ENCODE measurements around the gene FUOM.
A peak's percentile ranks its signal among the peaks of the same experiment; 100 is the strongest.

FUOM gene

DNA sequence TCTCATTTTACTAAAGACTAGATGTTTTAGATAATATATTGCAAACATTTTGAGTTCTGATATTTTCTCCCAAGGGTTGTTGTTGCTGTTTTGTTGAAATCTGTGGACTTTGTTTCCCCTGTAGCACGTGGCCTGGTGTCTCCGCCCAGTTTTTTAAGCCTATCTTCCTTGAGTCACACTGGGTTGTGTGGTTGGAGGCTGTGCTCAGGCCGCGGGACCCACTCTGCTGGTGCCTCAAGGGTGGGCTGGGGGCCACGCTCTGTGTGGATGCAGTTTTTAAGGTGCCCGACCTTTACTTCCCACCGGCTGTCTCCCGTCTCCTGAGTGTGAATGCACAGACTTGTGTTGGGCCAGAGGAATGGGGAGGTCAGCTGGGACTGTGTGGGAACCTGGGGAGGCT lies 14.9 kb downstream of the FUOM start:
- Histone ChIP-seq H3K9ac (ENCODE audit: low read depth, low read length) (no peak overlapping the region), H3K4me1 (ENCODE audit: control insufficient read depth, insufficient read depth, low read length) (no peaks in the 10 kb centered on the region), H3K9me3 (ENCODE audit: control insufficient read depth, insufficient read depth, low read length) (no peaks in the 10 kb centered on the region), H3K36me3 (ENCODE audit: control insufficient read depth, insufficient read depth, low read length) (no peaks in the 10 kb centered on the region), H3K4me3 (ENCODE audit: low read depth, low read length) (no peak overlapping the region), H3K27me3 (ENCODE audit: control insufficient read depth, insufficient read depth, low read length) (peaks cover 19% of the 10 kb centered on the region)

DNA sequence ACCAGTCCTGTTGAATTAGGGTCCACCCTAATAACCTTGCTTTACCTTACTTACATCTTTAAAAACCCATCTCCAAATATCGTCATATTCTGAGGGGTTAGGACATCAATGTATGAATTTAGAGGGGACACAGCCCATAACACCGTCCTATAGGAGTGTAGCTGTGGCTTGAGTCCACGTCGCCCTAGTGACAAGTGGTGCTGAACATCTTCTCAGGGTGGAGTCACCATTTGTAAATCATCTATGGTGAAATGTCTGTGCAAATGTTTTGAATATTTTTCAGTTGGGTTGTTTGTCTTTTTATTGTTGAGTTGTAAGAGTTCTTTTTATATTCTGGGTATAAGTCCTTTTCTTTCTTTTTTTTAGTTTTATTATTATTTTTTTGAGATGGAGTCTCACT lies 15.8 kb downstream of the FUOM start:
- Histone ChIP-seq H3K9me3 (ENCODE audit: control insufficient read depth, insufficient read depth, low read length) (no peaks in the 10 kb centered on the region), H3K4me1 (ENCODE audit: control insufficient read depth, insufficient read depth, low read length) (no peaks in the 10 kb centered on the region), H3K4me3 (ENCODE audit: low read depth, low read length) (no peak overlapping the region), H3K9ac (ENCODE audit: low read depth, low read length) (no peak overlapping the region), H3K36me3 (ENCODE audit: control insufficient read depth, insufficient read depth, low read length) (no peaks in the 10 kb centered on the region), H3K27me3 (ENCODE audit: control insufficient read depth, insufficient read depth, low read length) (peaks cover 28% of the 10 kb centered on the region)

DNA sequence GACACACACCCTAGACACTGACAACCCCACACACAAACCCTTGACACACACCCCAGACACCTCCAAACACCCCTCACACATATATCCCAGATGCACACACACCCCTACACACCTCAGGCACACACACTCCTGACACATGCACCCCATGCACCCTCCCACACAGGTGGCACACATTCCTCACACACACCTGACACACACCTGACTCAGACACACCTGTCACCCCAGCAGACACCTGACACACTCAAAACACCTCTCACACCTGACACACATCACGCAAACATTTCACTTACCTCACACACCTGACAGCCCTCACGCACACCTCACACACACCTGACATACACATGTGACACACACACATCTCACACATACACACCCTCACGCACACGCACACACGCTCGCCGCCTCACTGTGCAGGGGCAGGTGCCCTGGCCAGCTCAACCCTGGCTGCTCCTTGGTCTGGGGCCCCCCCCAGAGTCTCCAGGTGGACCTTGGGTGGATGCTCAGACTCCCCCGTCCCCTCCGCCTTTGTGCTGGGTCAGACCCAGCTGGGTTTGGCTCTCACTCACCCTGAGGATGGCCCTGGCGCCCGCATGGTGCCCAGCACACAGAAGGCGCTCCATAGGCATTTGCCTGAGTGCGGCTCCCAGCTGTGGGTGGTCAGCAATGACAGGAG lies 18.0 kb downstream of the FUOM start:
- Histone ChIP-seq H3K4me1 (ENCODE audit: control insufficient read depth, insufficient read depth, low read length) (no peaks in the 10 kb centered on the region), H3K36me3 (ENCODE audit: control insufficient read depth, insufficient read depth, low read length) (no peaks in the 10 kb centered on the region), H3K4me3 (ENCODE audit: low read depth, low read length) (no peak overlapping the region), H3K9me3 (ENCODE audit: control insufficient read depth, insufficient read depth, low read length) (no peaks in the 10 kb centered on the region), H3K9ac (ENCODE audit: low read depth, low read length) (no peak overlapping the region), H3K27me3 (ENCODE audit: control insufficient read depth, insufficient read depth, low read length) (peaks cover 47% of the 10 kb centered on the region)

DNA sequence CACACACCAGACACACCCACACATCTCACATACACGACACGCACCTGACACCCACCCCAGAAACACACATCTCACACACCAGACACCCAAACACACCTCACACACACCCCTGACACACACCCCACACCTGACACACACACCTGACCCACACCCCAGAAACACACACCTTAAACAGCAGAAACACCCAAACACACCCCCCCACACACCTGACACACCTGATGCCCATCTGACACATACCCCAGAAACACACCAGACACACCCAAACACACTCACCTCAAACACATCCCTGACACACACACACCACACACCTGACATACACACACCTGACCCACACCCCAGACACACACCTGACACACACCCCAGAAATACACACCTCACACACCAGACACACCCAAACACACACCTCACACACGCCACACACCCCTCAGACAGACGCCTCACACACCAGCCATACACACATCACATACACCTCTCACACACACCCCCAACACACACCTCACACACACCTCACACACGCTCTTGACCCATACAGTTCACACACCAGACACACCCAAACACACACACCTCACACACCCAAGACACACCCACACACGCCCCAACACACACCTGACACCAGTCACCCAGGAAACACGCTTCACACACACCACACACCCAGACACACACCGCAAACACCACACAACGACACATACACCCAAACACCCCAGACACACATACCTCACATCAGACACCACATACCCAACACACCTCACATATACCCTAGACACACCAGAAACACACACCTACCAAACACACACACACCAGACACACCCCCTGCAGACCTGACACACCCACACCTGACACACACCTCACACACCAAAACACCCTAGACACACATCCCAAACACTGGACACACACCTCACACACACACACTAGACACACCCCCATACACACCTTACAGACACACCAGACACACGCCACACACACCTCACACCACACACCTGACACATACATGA lies 19.4 kb downstream of the FUOM start:
- Histone ChIP-seq H3K27me3 (ENCODE audit: control insufficient read depth, insufficient read depth, low read length) (peaks cover 60% of the 10 kb centered on the region), H3K4me1 (ENCODE audit: control insufficient read depth, insufficient read depth, low read length) (no peaks in the 10 kb centered on the region), H3K36me3 (ENCODE audit: control insufficient read depth, insufficient read depth, low read length) (no peaks in the 10 kb centered on the region), H3K9ac (ENCODE audit: low read depth, low read length) (no peak overlapping the region), H3K9me3 (ENCODE audit: control insufficient read depth, insufficient read depth, low read length) (no peaks in the 10 kb centered on the region), H3K4me3 (ENCODE audit: low read depth, low read length) (no peak overlapping the region)

DNA sequence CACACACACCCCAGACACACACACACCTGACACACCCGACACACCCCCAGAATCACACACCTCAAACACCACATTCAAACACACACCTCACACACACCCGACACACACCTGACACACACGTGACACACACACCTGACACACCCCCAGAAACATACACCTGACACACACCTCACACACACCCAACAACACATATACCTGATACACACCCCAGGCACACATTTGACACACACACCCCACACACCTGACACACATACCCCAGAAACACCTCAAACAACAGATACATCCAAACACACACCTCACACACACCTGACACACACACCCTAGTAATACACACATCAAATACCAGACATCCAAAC lies 20.5 kb downstream of the FUOM start:
- Histone ChIP-seq H3K4me1 (ENCODE audit: control insufficient read depth, insufficient read depth, low read length) (no peaks in the 10 kb centered on the region), H3K4me3 (ENCODE audit: low read depth, low read length) (no peak overlapping the region), H3K27me3 (ENCODE audit: control insufficient read depth, insufficient read depth, low read length) (peaks cover 68% of the 10 kb centered on the region), H3K9ac (ENCODE audit: low read depth, low read length) (no peak overlapping the region), H3K36me3 (ENCODE audit: control insufficient read depth, insufficient read depth, low read length) (no peaks in the 10 kb centered on the region), H3K9me3 (ENCODE audit: control insufficient read depth, insufficient read depth, low read length) (no peaks in the 10 kb centered on the region)

DNA sequence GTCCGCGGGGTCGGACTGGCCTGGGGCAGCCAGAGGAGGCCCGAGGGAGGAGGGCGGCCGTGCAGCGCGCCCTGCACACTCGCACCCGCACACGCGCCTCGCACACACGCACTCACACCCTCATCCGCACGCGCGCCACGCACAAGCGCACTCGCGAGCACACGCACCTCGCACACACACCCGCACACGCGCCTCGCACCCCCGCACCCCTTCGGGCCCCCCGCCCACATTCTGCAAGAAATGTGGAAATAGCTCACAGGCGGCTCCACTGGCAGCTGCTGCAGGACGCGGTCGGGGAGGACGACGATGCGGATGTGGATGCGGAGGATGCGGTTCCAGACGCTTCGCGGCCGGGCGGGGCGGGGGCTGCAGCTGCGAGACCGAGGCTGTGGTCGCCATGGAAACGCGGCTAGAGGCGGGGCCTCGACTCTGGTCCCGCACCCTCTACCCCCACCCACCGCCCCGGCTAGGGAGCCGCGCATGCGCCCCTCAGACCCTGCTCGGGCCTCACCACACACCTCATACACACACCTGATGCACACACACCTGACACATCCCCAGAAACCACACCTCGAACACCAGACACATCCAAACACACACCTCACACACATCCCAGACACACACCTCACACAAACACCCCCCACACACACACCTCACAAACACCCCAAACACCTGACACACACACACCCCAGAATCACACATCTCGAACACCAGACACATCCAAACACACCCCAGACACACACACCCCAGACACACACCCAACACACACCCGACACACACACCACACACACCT lies 21.0 kb downstream of the FUOM start, which contains the start of gene CALY:
TSS of gene CALY (minus strand) at position 320 of the 793 bp plus-strand sequence. CDS start 7,907 bp downstream, outside the sequence.
- Histone ChIP-seq H3K36me3 (ENCODE audit: control insufficient read depth, insufficient read depth, low read length) (no peaks in the 10 kb centered on the region), H3K27me3 (ENCODE audit: control insufficient read depth, insufficient read depth, low read length) (peaks cover 74% of the 10 kb centered on the region), H3K9ac (ENCODE audit: low read depth, low read length) (no peak within 1 kb of the TSS), H3K4me1 (ENCODE audit: control insufficient read depth, insufficient read depth, low read length) (no peaks in the 10 kb centered on the region), H3K4me3 (ENCODE audit: low read depth, low read length) (peak within 1 kb of the TSS; percentile 18), H3K9me3 (ENCODE audit: control insufficient read depth, insufficient read depth, low read length) (no peaks in the 10 kb centered on the region)

DNA sequence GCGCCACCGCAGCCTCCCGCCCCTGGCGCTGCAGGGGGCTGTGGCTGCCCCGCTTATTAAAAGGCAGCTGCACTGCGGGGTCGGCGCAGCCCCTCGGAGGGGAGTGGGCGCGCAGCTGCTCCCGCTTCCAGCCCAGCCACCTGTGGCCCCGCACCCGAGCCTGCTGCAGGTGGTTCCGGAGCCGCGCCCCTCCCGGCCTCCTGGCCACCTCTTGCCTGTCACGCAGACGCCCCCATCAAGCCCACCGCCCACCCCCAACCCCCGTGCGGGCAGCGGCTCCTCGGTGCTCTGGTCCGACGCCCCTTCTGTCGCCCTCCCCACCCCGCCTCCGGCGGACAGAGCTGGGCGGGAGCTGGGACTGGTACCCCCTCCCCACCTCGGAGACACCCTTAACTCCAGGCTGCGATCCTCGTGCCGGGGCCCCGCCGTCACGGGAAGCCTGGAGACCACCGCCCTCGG lies 21.7 kb downstream of the FUOM start:
- Histone ChIP-seq H3K4me1 (ENCODE audit: control insufficient read depth, insufficient read depth, low read length) (no peaks in the 10 kb centered on the region), H3K36me3 (ENCODE audit: control insufficient read depth, insufficient read depth, low read length) (no peaks in the 10 kb centered on the region), H3K9me3 (ENCODE audit: control insufficient read depth, insufficient read depth, low read length) (no peaks in the 10 kb centered on the region), H3K27me3 (ENCODE audit: control insufficient read depth, insufficient read depth, low read length) (peaks cover 78% of the 10 kb centered on the region), H3K4me3 (ENCODE audit: low read depth, low read length) (peak overlapping the region; percentile 18), H3K9ac (ENCODE audit: low read depth, low read length) (no peak overlapping the region)

DNA sequence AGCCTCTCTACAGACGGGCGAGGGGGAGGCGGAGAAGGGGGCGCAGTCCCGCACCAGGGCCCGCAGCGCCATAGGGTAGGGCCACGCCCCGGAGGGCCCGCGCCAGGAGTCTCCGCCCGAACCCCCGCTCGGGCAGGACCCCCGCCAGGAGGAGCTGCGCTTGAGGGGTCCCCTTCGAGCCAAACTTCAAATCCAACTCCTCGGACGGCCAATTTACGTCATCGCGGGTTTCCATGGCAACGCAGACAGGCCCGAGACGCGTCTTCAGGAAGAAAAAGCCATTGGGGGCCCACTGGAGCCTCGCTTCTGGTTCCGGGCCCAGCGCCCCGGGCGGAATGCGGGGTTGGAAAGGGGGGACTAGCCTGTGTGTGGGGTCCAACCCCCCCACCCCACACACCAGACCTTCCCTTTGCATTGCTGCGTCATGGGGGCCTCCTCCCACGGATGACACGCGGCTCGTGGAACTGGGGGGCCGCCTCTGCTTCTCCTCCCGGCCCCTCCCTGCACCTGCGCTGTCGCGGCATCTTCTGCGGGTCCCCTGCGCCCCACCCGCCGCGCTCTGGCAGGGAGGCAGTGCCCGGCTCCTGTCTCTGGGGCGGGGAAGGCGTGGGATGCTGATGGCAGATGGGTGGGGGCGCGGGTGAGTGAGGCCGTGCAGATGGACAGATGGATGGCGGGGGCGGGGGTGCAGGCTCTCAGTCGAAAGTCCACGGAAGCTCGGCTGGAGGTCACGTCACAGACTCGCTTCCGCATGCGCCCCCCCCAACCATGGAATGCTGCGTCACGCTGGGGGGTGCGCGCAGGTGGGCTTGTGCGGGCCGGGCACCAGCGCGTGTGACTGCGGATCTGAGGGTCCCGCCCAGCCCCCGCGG lies 22.3 kb downstream of the FUOM start:
- Histone ChIP-seq H3K4me3 (ENCODE audit: low read depth, low read length) (peak overlapping the region; percentile 45), H3K9ac (ENCODE audit: low read depth, low read length) (no peak overlapping the region), H3K27me3 (ENCODE audit: control insufficient read depth, insufficient read depth, low read length) (peaks cover 83% of the 10 kb centered on the region)

DNA sequence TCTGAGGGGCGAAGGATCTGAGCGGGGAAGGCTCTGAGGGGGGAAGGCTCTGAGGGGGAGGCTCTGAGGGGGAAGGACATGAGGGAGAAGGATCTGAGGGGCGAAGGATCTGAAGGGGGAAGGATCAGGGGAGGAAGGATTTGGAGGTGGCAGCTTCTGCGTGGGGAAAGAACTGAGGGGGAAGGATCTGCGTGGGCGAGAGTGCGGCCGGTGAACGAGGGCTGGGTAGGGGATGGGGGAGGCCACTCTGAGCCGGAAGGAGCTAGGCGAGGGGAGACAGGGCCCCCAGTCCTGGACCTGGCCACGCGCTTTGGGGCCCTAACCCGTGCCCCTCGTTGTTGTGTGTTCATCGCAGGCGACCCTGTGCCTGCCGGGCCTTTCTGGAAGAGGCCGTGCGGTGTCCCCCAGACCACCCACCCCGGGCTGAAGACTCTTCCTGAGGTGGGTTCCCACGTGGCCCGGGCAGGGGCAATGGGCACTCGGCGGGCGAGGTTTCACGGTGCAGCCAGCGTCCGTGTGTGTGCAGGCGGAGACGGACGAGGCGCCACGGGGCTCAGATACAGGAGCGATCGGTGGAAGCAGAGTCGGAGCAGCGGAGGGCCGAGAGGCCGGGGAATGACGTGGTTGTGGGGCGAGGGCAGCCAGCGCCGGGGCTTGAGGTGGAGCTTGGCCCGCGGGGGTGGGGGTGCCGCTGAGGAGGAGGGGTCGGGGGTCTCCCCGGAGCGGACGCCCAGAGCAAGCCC lies 23.1 kb downstream of the FUOM start:
- H3K4me1 ChIP-seq (ENCODE audit: control insufficient read depth, insufficient read depth, low read length) = no peaks in the 10 kb centered on the region
- no peaks in the 10 kb centered on the region for H3K36me3 ChIP-seq (ENCODE audit: control insufficient read depth, insufficient read depth, low read length)
- H3K27me3 ChIP-seq (ENCODE audit: control insufficient read depth, insufficient read depth, low read length) = peaks cover 83% of the 10 kb centered on the region
- H3K9me3 ChIP-seq (ENCODE audit: control insufficient read depth, insufficient read depth, low read length) = no peaks in the 10 kb centered on the region
- H3K9ac ChIP-seq (ENCODE audit: low read depth, low read length) = no peak overlapping the region
- H3K4me3 ChIP-seq (ENCODE audit: low read depth, low read length) = peak overlapping the region; percentile 45

More for the DNA sequence above, 22.3 kb downstream of the FUOM start:
- no peaks in the 10 kb centered on the region for H3K36me3 ChIP-seq (ENCODE audit: control insufficient read depth, insufficient read depth, low read length)
- no peaks in the 10 kb centered on the region for H3K9me3 ChIP-seq (ENCODE audit: control insufficient read depth, insufficient read depth, low read length)
- H3K4me1 ChIP-seq (ENCODE audit: control insufficient read depth, insufficient read depth, low read length) = no peaks in the 10 kb centered on the region

DNA sequence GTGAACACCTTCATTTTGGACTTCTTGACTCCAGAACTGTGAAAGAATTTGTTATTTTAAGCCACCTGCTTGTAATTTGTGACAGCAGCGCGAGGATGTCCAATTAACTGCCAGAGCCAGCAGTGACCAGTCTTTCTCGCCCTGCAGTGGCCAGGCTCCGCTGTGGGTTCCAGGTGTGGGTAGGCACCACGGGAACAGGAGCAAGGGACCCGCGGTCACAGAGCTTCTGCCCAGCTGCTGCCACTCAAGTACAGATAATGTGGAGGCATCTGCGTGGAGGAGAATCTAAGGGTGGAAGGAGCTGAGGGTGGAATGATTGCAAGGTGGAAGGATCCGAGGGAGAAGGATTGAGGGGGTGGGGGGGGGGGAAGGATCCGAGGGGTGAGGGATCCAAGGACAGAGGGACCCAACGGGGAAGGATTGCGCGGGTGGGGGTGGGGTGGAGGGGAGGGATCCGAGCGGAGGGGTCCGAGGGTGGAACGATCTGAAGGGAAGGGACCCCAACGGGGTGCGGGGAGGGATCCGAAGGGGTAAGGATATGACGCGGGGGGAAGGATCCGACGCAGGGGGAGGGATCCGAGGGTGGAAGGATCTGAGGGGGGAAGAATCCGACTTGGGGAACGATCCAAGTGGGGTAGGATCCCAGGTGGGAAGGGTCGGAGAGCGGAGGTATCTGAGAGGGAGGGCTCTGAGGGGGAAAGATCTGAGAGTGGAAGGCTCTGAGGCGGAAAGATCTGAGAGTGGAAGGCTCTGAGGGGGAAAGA lies 24.7 kb downstream of the FUOM start:
- Histone ChIP-seq H3K4me1 (ENCODE audit: control insufficient read depth, insufficient read depth, low read length) (peaks cover 5% of the 10 kb centered on the region), H3K9me3 (ENCODE audit: control insufficient read depth, insufficient read depth, low read length) (no peaks in the 10 kb centered on the region), H3K36me3 (ENCODE audit: control insufficient read depth, insufficient read depth, low read length) (no peaks in the 10 kb centered on the region), H3K9ac (ENCODE audit: low read depth, low read length) (no peak overlapping the region), H3K27me3 (ENCODE audit: control insufficient read depth, insufficient read depth, low read length) (peaks cover 86% of the 10 kb centered on the region), H3K4me3 (ENCODE audit: low read depth, low read length) (no peak overlapping the region)

Measured in iPS-15b (cell line).